GM18868 (cell line): ENCODE results near the gene CA14.
"Not testable (repeated sequence)": the region's sequence is repeated elsewhere in the genome, so short reads cannot be mapped to it uniquely, and the experiment has no call there.

Source experiments
- ATAC-seq: cut with Tn5 transposase; IDR thresholded peaks from one replicate; pipeline ENCODE4 v1.9.1; 2021; ENCODE audit warnings: mild to moderate bottlenecking, moderate library complexity; ENCODE audit not compliant: unreplicated experiment

Gene CA14

GRCh38 chr1:150257624-150258585 lies at the start of gene CA14:
Gene CA14 (plus strand): TSS chr1:150257774. CDS start chr1:150258129, 355 bp downstream.
- ATAC-seq, result no peak

GRCh38 chr1:150208460-150208859 lies 49.1 kb upstream of the CA14 start:
- not testable (repeated sequence) for ATAC-seq

GRCh38 chr1:150210091-150210490 lies 47.5 kb upstream of the CA14 start:
- no peak for ATAC-seq

GRCh38 chr1:150210706-150211105 lies 46.9 kb upstream of the CA14 start:
- no peak for ATAC-seq

- ATAC-seq, result no peak
Observed at GRCh38 chr1:150212070-150212469, 45.5 kb upstream of the CA14 start.

- ATAC-seq, result peak; percentile 83
Observed at GRCh38 chr1:150213170-150214098, 44.1 kb upstream of the CA14 start.

GRCh38 chr1:150214099-150214756 lies 43.3 kb upstream of the CA14 start:
- ATAC-seq, result not testable (repeated sequence)

GRCh38 chr1:150215855-150216254 lies 41.7 kb upstream of the CA14 start:
- not testable (repeated sequence) for ATAC-seq

GRCh38 chr1:150221552-150221951 lies 36.0 kb upstream of the CA14 start:
- ATAC-seq, result no peak

GRCh38 chr1:150224983-150225382 lies 32.6 kb upstream of the CA14 start:
- ATAC-seq, result no peak

- ATAC-seq, result no peak
Observed at GRCh38 chr1:150225546-150225945, 32.0 kb upstream of the CA14 start.

- ATAC-seq, result no peak
Observed at GRCh38 chr1:150226486-150226885, 31.1 kb upstream of the CA14 start.

GRCh38 chr1:150227228-150227627 lies 30.3 kb upstream of the CA14 start:
- ATAC-seq, result no peak

GRCh38 chr1:150228246-150228645 lies 29.3 kb upstream of the CA14 start:
- not testable (repeated sequence) for ATAC-seq

GRCh38 chr1:150232921-150233320 lies 24.7 kb upstream of the CA14 start:
- not testable (repeated sequence) for ATAC-seq

GRCh38 chr1:150233359-150234308 lies 23.9 kb upstream of the CA14 start:
- ATAC-seq, result no peak

GRCh38 chr1:150234309-150234565 lies 23.3 kb upstream of the CA14 start:
- ATAC-seq, result no peak

GRCh38 chr1:150234566-150235293 lies 22.8 kb upstream of the CA14 start:
- peak; percentile 51 for ATAC-seq

GRCh38 chr1:150235294-150235851 lies 22.2 kb upstream of the CA14 start:
- ATAC-seq, result no peak
